Common myeloid progenitor, CD34-positive (primary cell): ENCODE data around the gene CLCN3.

Source experiments
- CTCF ChIA-PET: fragments of 350-600 bp; sonication (Branson Sonifier 250); formaldehyde crosslinking; loops from one replicate; lab custom pipeline; 2021; ENCODE audit warnings: antibody characterized with exemption; lab: Charles Lee
- POLR2A ChIA-PET: fragments of 350-600 bp; sonication (Branson Sonifier 250); formaldehyde crosslinking; loops from one replicate; lab custom pipeline; 2021; ENCODE audit warnings: antibody characterized with exemption; lab: Charles Lee
- DNase-seq, 3 donors: peaks; one replicate each; pipeline versions ENCODE4 v3.0.0 to v3.0.0-alpha.2; 2013
- H3K27ac ChIP-seq, 2 experiments: 1 replicate in 1 of 2; 2 replicates in 1 of 2; pipeline ENCODE4 v1.7.0; 2013; ENCODE audit warnings: inconsistent platforms in 2 of 2, low read length in 2 of 2, mild to moderate bottlenecking in 2 of 2, low read depth in 1 of 2, moderate library complexity in 1 of 2; ENCODE audit not compliant: severe bottlenecking in 2 of 2, insufficient read depth in 1 of 2, poor library complexity in 1 of 2
- H3K27me3 ChIP-seq, 5 experiments: replicated peaks in 2 of 5; 1 replicate in 3 of 5; 2 replicates in 2 of 5; pipeline versions ENCODE4 v1.6.1 to v1.7.0; 2013; ENCODE audit warnings: low read length in 4 of 5, mild to moderate bottlenecking in 2 of 5, moderate library complexity in 2 of 5, inconsistent platforms in 1 of 5; ENCODE audit not compliant: insufficient read depth in 5 of 5, control insufficient read depth in 4 of 5
- H3K36me3 ChIP-seq, 4 experiments: 1 replicate in 2 of 4; 2 replicates in 2 of 4; pipeline versions ENCODE4 v1.6.1 to v1.7.0; 2013; ENCODE audit warnings: low read length in 3 of 4, control low read depth in 1 of 4, mild to moderate bottlenecking in 1 of 4; ENCODE audit not compliant: control insufficient read depth in 4 of 4, insufficient read depth in 4 of 4
- H3K4me1 ChIP-seq, 4 experiments: 1 replicate in 3 of 4; 2 replicates in 1 of 4; pipeline versions ENCODE4 v1.6.1 to v1.7.1; 2013; ENCODE audit warnings: low read length in 3 of 4, mild to moderate bottlenecking in 3 of 4, control low read depth in 1 of 4, inconsistent platforms in 1 of 4, moderate library complexity in 1 of 4; ENCODE audit not compliant: control insufficient read depth in 4 of 4, insufficient read depth in 4 of 4; ENCODE audit errors: control extremely low read depth in 1 of 4
- H3K4me3 ChIP-seq, 7 experiments: 1 replicate in 4 of 7; 2 replicates in 3 of 7; pipeline versions ENCODE4 v1.5.1 to v1.7.0; 2013; ENCODE audit warnings: mild to moderate bottlenecking in 7 of 7, low read length in 6 of 7, moderate library complexity in 6 of 7, inconsistent platforms in 2 of 7, low read depth in 2 of 7, control low read depth in 1 of 7; ENCODE audit not compliant: insufficient read depth in 4 of 7, control insufficient read depth in 1 of 7; ENCODE audit errors: extremely low read depth in 1 of 7
- H3K9me3 ChIP-seq, 5 experiments: 1 replicate in 4 of 5; 2 replicates in 1 of 5; pipeline versions ENCODE4 v1.6.1 to v1.7.1; 2013; ENCODE audit warnings: low read length in 4 of 5, mild to moderate bottlenecking in 2 of 5, inconsistent platforms in 1 of 5, low read depth in 1 of 5, moderate library complexity in 1 of 5; ENCODE audit not compliant: control insufficient read depth in 4 of 5, insufficient read depth in 2 of 5; ENCODE audit errors: control extremely low read depth in 1 of 5
- WGBS: methylation state at CpG from one replicate; pipeline ENCODE4 v1.1.5; 2013; ENCODE audit not compliant: insufficient coverage; 5-methylcytosine and 5-hydroxymethylcytosine counted together

CLCN3 gene

DNA sequence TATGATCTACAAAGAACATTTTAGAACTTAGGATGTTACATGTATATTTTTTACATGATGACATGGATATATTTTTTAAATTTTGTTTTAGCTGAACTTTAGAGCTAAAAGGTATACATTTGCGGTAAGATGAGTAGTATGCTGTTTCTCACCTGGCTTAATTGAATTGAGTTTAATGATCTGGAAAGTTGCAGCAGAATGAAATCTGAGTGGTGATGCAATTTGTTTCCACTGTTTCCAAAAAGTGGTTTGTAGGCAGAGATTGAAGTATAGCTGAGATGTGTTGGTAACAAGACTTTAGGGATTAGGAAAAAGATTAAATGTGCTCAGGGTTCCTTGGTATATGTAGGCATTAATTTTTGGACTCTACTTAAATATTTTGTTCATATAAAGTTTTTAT, 69.3 kb downstream of the CLCN3 start:
- Histone ChIP-seq H3K36me3 (peaks cover 4 to 10% (median 8%) of the 10 kb centered on the region in 4 experiments), H3K4me1 (no peaks in the 10 kb centered on the region), H3K27ac (no peak overlapping the region), H3K27me3 (no peaks in the 10 kb centered on the region), H3K9me3 (peaks cover 0 to 1% (median 0%) of the 10 kb centered on the region in 5 experiments), H3K4me3 (no peak overlapping the region)
- no peak for DNase-seq
- WGBS: 100% methylated on average over 1 of the region's 1 CpG
- ChIA-PET CTCF (interaction anchor here (1.3 kb wide), 1 partner anchor 8 kb away, joined by 3 read pairs; no protein-coding TSS in a partner anchor), POLR2A (no interaction called here)

DNA sequence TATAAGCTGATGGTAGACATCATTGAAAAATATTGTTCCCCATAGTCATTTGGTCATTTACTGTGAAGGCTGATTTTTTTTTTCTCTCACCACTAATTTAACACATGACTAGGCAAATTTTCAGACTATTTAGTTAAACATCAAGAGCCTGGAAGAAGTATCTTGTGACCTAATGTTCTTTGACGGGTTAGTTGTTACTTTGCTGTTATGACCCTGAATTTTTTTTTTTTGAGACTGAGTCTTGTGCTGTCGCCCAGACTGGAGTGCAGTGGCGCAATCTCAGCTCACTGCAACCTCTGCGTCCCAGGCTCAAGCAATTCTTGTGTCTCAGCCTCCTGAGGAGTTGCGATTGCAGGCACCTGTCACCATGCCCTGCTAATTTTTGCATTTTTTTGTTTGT, 70.4 kb downstream of the CLCN3 start:
- Histone ChIP-seq H3K9me3 (peaks cover 0 to 1% (median 0%) of the 10 kb centered on the region in 5 experiments), H3K36me3 (peaks cover 4 to 10% (median 8%) of the 10 kb centered on the region in 4 experiments), H3K27me3 (no peaks in the 10 kb centered on the region), H3K27ac (no peak overlapping the region), H3K4me1 (no peaks in the 10 kb centered on the region), H3K4me3 (no peak overlapping the region)
- POLR2A ChIA-PET: no interaction called here
- DNase-seq: no peak
- 100% methylated on average over 5 of the region's 5 CpGs for WGBS
- CTCF ChIA-PET: no interaction called here

- no peak for DNase-seq
- CTCF ChIA-PET: interaction anchor here (1.1 to 1.5 kb wide), 2 partner anchors 9 to 24 kb away, joined by 3 read pairs; no protein-coding TSS in a partner anchor
Observed at GRCh38 chr4:169698331-169698730, 78.0 kb downstream of the CLCN3 start.

GRCh38 chr4:169707958-169708643, 87.7 kb downstream of the CLCN3 start:
- no peaks in the 10 kb centered on the region for H3K4me1 ChIP-seq
- no peak overlapping the region for H3K27ac ChIP-seq
- peaks cover 6 to 14% (median 8%) of the 10 kb centered on the region in 4 experiments for H3K36me3 ChIP-seq
- no peak overlapping the region for H3K4me3 ChIP-seq
- H3K27me3 ChIP-seq: no peaks in the 10 kb centered on the region
- ChIA-PET CTCF (no interaction called here), POLR2A (no interaction called here)
- DNase-seq: no peak
- no peaks in the 10 kb centered on the region for H3K9me3 ChIP-seq
- WGBS: 100% methylated on average over 1 of the region's 2 CpGs

More at GRCh38 chr4:169698331-169698730, 78.0 kb downstream of the CLCN3 start:
- Histone ChIP-seq H3K9me3 (peaks cover 0 to 15% (median 5%) of the 10 kb centered on the region in 5 experiments), H3K27me3 (no peaks in the 10 kb centered on the region), H3K4me3 (no peak overlapping the region), H3K36me3 (peaks cover 12 to 35% (median 18%) of the 10 kb centered on the region in 4 experiments), H3K4me1 (no peaks in the 10 kb centered on the region), H3K27ac (no peak overlapping the region)
- WGBS: 100% methylated on average over 1 of the region's 5 CpGs
- POLR2A ChIA-PET: no interaction called here

DNA sequence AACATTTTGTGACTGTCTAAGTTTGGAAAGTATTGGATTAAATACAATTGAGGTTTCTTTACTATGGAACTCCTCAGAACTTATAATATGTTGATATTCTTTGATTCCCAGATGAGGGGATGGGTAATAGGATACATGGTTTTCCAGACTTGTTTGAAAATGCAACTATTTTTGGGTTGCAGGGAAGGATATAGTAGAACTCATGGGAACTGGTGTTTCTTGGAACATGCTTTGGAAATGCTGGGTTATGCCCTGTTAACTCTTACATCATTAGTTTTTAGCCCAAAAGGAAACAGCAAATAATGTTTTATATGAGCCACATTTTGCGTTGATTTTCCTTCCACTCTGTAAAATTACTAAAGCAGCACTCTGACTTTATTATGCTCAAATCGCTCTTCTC, 95.4 kb downstream of the CLCN3 start:
- WGBS: no CpG with 5 or more reads among the region's 2 CpGs
- ChIA-PET POLR2A (no interaction called here), CTCF (interaction anchor here (0.7 to 1.2 kb wide), 2 partner anchors 11 to 14 kb away, joined by 3 to 4 read pairs; no protein-coding TSS in a partner anchor)
- Histone ChIP-seq H3K4me3 (no peak overlapping the region), H3K4me1 (no peaks in the 10 kb centered on the region), H3K36me3 (peaks cover 7 to 24% (median 10%) of the 10 kb centered on the region in 4 experiments), H3K27me3 (no peaks in the 10 kb centered on the region), H3K27ac (no peak overlapping the region), H3K9me3 (no peaks in the 10 kb centered on the region)
- no peak for DNase-seq

- no peak overlapping the region for H3K4me3 ChIP-seq
- ChIA-PET CTCF (interaction anchor here (0.9 kb wide), 1 partner anchor 33 kb away, joined by 3 read pairs; no protein-coding TSS in a partner anchor), POLR2A (no interaction called here)
- DNase-seq: no peak
- no CpG with 5 or more reads among the region's 1 CpG for WGBS
- H3K36me3 ChIP-seq: peaks cover 7 to 24% (median 10%) of the 10 kb centered on the region in 4 experiments
- no peaks in the 10 kb centered on the region for H3K27me3 ChIP-seq
- H3K27ac ChIP-seq: no peak overlapping the region
- H3K9me3 ChIP-seq: no peaks in the 10 kb centered on the region
- no peaks in the 10 kb centered on the region for H3K4me1 ChIP-seq
Observed at GRCh38 chr4:169716677-169717076, 96.3 kb downstream of the CLCN3 start.

DNA sequence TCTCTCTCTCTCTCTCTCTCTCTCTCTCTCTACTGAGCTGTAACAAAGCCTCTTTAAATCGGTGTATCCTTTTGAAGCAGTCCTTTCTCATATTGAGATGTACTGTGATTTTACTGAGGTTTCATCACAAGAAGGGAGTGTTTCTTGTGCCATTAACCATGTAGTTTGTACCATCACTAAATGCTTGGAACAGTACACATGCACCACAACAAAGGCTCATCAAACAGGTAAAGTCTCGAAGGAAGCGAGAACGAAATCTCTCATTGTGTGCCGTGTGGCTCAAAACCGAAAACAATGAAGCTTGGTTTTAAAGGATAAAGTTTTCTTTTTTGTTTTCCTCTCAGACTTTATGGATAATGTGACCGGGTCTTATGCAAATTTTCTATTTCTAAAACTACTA, 100.2 kb downstream of the CLCN3 start:
- POLR2A ChIA-PET: interaction anchor here (0.6 kb wide), 1 partner anchor 11 kb away, joined by 3 read pairs; no protein-coding TSS in a partner anchor
- DNase-seq: no peak
- CTCF ChIA-PET: interaction anchor here (1.4 kb wide), 1 partner anchor 107 kb away, joined by 6 read pairs; no protein-coding TSS in a partner anchor

More for the DNA sequence above, 100.2 kb downstream of the CLCN3 start:
- no peaks in the 10 kb centered on the region for H3K4me1 ChIP-seq
- no peaks in the 10 kb centered on the region for H3K9me3 ChIP-seq
- H3K27me3 ChIP-seq: no peaks in the 10 kb centered on the region
- no peak overlapping the region for H3K4me3 ChIP-seq
- no peak overlapping the region for H3K27ac ChIP-seq
- no CpG with 5 or more reads among the region's 7 CpGs for WGBS
- H3K36me3 ChIP-seq: peaks cover 0 to 15% (median 6%) of the 10 kb centered on the region in 4 experiments
